Activated naive CD4-positive, alpha-beta T cell treated with anti-CD3 and anti-CD28 coated beads, Interleukin-2, amount 50 U/mL, for 16 hours (primary cell): ENCODE data around the gene STX7.

Experiments used
- DNase-seq: peaks from one replicate; pipeline ENCODE4 v3.0.0-alpha.2; 2020

STX7 gene

DNA sequence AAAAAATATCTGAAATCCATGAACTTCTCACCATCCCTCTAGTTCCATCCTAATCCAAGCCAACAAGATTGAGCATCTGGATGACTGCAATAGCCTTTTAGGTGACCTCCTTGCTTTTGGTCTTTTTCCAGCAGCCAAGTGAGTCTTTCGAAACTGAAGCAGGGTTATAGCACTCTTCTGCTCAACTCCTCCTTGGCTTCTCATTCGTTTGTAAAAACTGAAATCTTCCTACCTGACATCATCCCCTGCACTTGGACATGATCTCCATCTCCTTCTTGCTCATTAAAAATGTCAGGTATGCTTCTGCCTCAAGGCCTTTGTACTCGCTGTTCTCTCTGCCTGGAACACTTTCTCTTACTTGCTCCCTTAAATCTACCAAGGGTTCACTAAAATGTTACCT lies 46.0 kb downstream of the STX7 start:
- DNase-seq: no peak

DNA sequence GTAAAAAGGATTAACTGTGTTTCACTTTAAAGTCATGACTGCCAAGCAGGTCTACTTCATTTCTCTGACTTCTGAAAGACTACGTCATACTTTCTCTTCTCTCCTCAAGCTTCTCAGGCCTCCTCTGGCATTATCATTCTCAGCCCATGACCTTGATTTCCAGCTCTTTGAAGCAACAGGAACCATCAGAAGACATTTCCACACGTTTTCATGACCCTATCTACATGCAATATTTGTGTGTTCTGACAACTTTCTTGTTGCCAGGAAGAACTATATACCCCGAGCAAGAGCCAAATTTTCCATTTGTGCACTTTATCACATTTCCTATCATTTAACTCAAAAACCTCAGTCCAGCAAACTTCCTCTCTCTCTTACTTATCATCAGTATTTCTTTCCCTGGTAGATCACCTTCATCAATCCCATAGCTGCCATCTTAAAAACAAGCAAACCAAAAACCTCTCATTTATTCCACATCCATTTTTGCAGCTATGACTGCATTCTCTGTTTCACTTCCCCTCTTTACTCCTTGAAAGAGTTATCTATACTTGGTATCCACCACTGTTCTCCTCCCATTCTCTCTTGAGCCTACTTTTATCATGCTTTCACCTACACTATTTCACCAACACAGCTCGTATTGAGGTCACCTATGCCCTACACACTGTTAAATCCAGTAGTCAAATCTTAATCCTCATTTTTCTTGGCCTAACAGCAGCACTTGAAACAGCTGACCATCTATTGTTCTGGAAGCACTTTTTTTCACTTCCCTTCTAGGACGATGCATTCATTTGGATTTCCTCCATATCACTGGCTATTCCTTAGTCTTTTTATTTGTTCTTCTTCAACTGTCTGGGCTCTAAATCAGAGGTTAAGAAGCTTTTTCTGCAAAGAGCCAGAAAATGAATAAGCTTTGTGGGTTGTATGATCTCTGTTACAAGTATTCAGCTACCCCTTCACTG lies 47.1 kb downstream of the STX7 start:
- no peak for DNase-seq

DNA sequence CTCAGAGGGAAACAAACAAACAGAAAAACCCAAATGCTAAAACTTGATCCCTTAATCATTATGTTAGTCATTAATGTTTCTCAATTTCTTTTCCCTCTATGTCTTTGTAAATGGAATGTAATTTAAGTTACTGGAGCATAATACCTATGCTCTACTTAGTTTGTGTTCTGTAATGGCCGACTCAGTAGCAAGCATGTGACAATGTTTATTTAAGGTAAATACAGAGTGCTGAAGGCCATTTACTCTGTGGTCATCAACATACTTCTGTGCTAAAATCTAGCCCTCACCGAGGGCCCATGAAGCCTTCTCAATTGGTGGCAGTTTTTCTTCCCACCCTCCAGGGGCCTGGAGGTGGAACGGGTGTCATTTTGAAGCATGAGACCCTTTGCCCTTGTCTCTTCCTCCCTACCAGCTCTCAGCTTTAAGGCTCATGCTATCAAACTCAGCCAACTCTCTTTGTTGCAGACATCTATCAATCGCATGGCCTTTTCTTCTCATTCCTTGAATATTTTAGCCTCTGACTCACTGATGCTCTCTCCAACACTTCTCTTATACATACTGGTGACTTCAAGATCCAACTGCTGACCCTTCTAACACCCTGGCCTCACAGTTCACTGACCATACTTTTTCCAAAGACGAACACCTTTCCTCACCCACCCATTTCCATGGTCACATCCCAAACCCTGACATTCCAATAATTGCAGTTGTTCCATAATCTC lies 48.2 kb downstream of the STX7 start:
- no peak for DNase-seq

DNA sequence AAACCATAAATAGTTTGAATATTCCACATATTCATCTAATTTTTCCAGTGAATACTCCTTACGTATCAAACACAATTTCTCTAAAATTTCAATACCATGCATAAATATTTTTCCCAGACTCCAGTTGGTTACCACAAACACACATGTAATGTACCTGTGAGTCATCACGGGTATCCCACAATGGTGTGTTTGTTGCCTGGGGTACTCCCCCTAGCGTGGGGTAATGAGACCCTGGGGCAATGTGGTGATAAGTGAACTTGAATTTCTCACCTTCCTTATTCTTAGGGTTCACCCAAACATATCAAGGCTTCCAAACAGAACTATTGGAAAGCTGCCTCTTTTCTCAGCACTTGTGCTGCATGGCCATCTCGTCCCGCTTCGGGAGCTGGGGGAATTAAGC lies 51.0 kb downstream of the STX7 start:
- no peak for DNase-seq

DNA sequence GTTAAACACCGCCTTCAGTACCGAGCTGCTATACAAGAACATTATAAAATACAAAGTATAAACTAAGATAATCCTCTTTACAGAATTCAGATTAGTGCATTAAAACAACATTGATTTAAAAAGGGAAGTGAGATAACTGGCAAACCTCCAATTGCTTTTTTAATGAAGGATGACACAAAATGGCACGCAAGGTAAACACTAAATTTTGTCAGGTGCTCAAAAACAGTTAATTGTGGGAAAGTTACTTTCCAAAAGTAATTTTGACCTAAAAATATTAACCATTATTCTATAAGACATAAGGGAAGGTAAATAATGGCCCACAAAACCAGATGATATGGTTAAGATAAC lies 53.3 kb downstream of the STX7 start:
- DNase-seq: no peak

DNA sequence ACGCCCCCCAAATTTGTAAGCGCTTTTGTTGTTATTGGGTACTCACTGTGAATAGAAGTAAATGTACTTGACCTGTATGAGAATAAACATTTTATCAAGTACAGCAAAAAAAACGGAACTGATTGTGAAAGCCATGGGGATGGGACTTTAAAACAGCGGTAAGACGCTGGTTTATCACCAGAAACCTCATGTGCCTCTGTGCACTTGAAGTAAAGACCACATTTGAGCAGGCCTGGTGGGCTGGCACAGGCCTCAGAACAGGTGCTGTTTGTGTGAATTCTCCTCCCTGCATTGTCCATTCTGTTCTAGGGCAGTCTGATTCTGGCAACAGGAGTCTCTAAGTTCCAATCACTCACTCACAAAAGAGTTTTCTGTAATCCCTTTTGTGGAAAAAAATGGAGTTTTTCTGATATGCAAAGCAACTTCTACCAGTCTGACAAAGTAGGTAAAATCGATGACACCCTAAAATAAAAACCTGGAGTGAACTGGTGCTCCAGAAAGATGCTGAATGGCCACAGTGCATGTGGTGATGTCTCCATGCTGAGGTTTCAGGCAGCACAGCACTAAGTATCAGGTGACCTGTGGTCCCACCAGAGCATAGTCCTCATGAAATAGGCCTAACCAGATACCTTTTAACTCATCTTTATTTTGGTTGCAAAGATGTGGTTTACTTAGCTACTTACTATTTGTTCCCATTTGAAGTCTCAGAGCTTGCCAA lies 53.9 kb downstream of the STX7 start:
- no peak for DNase-seq

DNA sequence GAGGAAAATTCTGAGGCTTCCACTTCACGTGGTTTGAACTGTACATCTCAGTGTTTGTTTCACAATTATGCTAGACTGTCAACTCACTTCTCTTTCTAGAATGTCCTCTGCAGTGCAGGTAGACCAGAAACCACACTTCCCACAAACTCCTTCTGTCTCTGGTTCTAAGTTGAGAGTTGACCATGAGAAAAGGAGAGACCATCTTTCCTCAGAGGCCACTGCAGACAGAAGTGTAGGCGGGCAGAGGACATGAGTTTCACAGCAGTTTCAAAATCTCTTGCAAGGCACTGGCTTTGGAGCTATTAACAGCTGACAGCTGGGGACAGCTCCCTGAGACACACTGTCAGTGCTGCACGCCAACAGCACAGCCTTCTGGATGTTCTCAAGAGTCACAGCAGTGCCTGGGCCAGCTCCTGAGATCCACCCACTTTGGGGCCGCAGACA lies 56.2 kb downstream of the STX7 start:
- DNase-seq: no peak

DNA sequence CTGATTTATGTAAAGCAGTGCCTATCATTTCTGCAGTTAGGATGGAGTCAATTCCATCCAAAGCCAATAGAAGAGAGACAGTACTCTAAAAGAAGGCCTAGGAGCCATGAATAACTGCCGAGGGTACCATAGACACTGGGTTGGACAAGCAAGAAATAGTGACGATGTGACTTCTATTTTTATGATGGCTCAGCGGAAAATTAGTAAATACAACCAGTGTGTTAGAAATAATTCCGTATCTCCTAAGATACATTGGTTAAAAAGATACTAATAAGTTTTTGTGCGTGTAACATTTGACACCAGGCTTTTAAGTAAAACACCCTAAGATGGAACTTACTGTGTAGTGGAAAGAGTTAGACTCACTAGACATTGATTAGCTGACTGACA lies 66.1 kb downstream of the STX7 start:
- DNase-seq: no peak

DNA sequence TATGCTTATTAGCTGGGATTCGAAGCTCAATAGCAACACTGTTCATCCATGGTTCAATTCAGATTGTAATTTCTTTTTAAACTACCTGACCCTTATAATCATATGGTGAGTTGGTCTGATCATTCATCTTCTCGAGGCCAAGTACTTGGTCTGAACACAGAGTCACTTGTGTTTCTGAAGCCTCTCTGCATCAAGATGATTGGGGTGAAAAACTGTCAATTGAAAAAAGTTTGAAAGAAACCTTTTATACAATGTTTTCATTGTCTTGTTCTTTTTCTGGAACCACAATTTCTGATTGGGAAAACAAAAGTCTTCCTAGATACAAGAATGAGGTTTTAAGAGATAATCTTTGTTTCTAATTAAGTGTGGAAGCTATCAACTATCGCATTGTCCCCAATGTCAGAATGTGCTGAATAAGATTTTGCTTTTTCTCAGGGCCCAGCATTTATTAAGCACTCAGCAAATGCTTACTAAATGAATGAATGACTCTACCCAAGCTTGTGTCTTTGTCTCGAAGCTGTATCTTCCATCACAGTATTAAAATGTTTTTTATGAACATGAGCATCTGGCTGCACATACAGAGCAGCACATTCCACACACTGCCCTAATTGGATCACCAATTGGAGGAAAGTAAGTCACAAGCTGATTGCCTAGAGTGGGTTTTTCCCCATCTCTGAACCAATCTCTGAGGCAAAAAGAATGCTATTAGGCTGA lies 66.6 kb downstream of the STX7 start:
- no peak for DNase-seq

DNA sequence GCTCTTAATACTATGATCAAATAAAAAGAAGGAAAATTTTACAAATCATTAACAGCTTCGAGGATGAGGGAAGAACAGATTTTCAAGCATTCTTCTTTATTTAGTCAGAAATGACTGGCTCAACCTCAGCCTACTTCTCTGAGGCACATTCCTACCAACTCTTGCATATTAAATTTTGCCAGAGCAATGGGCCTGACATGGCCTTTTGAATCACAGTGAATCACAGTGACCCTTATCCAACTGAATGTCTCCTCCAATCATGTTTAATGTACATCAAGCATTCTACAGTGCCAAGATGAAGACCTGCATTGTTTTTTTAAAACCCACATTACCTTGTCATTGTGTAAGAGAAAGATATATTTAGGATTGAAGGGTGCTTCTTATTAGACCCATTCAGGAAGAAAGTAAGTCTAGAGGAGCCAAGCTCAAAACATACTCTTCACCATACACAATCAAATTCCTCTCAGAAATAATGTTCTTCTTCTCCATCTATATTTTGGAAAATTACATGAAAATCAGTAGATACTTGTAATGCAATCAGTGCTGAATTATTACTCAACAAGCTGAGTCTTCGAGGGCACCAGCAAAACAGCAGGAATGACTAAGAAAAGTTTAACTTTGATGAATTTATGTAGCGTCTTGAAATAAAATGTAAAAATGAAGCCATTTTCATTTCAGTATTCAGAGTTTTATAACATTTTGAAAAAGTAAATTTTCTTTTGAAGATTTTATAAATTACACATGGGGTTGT lies 67.5 kb downstream of the STX7 start:
- no peak for DNase-seq

DNA sequence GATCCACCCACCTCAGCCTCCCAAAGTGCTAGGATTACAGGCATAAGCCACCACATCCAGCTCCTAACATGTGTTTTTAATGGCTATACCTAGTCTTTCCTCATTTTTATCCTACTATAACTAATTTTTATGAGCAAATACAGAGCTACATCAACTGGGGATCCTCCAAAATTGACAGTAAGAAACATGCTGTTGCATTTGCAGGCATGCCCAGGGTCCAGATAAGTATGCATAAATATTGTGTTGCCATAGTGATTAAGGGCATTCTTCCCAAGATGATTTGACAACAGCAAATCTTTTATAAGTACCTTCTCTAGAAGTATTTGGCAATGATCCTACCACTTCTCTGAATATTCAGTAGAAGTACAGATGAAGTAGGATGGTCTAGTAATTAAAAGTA lies 69.7 kb downstream of the STX7 start:
- DNase-seq: no peak

DNA sequence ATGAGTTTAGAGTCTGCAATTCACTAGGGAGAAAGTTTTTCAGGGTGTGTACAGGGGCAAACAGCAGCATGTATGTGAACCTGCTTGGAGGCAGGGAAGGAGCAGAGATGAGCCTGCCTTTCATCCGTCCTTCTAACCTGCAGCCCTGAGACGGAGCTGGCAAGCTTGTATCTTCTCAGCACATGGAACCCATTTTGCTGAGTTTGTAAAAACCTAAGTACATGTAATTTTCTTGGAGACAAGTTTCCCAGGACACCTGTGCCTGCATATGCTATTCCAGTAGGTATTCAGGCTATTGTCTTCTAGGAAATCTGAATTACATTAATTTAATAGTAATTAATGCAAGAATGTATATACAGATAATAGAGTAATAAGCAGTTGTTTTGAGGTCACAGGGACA lies 82.8 kb downstream of the STX7 start:
- DNase-seq: no peak

DNA sequence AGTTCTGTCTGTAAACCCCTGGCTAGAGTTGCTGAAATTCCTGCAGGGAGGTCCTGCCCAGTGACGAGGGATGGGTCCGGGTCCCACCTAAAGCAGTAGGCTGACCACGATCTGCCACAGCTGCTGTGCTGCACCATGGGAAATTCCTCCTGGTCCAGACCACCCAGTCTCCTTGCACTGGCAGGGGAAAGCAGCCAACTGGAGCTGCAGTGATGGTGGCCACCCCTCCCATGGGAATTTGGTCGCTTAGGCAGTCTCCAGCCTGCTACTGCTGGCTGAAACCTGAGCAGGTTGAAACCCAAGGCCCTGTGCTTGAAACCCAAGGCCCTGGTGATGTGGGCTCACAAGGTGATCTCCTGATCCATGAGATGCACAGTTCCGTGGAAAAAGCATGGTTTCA lies 87.7 kb downstream of the STX7 start:
- no peak for DNase-seq

DNA sequence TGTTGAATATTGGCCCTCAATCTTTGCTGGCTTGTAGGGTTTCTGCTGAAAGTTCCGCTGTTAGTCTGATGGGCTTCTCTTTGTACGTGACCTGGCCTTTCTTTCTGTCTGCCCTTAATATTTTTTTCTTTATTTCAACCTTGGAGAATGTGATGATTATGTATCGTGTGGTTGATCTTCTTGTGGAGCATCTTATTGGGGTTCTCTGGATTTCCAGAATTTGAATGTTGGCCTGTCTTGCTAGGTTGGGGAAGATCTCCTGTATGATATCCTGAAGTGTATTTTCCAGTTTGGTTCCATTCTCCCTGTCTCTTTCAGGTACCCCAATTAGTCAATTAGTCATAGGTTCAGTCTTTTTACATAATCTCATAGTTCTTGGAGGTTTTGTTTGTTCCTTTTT lies 89.1 kb downstream of the STX7 start:
- no peak for DNase-seq

DNA sequence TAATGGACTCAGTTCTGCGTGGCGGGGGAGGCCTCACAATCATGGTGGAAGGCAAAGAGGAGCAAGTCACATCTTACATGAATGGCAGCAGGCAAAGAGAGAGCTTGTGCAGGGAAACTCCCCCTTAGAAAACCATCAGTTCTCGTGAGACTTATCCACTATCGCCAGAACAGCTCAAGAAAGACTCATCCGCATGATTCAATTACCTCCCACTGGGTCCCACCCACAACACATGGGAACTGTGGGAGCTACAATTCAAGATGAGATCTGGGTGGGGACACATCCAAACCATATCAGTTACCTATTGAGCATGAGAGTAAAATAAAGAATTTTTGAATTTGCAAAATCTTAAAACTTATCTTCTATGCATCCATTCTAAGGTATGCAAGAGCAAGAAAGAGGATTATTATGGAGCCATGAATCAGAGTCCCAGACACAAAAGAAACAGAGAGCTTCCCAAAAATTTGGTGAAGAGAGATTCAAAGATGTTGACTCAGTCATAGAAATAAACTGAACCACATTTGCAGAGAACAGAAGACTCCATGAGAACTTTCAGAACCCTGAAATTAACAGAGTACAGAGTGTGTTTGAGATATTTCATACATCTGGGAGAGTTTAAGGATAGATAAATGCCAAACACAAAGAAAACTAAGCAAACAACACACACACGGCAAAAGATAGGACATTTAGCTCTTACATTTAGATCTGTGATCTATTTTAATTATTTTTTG lies 94.5 kb downstream of the STX7 start:
- no peak for DNase-seq

DNA sequence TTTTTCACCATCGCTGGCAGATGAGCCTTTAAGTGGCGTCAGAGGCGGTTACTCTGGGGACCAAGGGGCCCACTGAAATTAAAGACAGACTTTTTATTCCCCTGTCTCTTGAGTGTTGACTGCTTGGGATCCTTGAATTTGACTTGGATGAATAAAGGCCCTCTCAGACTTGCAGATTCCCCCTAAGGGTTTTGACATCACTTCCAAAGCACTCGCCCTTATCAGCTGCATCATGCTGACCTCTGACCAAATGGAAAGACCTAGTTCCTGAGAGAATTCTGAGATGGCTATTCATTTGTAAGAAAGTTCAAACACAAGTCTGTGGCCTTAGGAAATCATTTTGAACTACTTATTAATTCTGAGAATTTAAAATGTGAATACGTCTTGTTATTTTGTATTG lies 98.2 kb downstream of the STX7 start:
- DNase-seq: no peak

DNA sequence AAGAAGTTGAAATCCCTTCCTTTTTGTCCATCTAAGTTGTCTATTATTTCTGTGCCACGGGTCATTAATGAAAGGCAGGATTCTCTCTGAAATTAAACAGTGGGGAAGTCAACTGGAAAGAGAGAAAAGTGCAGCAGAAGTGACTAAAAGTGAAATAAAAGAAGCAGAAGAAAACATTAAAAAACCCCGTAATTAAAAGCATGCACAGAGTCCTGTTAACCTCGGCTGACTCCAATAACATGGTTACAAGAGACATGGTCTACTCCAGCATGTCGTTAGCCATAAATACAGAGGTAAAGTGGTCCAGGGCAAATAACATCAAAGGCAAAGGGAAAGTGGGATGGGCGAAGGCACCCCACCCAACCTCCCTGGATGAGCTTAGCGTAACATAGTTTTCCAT lies 98.6 kb downstream of the STX7 start:
- no peak for DNase-seq

DNA sequence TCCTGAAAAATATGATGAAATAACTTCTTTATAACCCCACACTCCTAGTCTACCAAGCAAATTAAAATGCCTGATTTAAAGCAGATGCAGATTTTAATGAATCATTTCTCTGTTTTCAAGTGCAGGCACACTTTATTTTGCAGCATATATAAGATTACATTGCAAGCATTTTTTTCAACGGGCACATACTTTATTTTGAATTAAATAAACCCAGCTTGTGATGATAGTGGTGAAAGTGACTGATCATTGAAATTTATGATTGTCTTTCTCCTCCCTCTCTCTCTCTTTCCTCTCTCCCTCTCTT lies 99.5 kb downstream of the STX7 start:
- DNase-seq: no peak

DNA sequence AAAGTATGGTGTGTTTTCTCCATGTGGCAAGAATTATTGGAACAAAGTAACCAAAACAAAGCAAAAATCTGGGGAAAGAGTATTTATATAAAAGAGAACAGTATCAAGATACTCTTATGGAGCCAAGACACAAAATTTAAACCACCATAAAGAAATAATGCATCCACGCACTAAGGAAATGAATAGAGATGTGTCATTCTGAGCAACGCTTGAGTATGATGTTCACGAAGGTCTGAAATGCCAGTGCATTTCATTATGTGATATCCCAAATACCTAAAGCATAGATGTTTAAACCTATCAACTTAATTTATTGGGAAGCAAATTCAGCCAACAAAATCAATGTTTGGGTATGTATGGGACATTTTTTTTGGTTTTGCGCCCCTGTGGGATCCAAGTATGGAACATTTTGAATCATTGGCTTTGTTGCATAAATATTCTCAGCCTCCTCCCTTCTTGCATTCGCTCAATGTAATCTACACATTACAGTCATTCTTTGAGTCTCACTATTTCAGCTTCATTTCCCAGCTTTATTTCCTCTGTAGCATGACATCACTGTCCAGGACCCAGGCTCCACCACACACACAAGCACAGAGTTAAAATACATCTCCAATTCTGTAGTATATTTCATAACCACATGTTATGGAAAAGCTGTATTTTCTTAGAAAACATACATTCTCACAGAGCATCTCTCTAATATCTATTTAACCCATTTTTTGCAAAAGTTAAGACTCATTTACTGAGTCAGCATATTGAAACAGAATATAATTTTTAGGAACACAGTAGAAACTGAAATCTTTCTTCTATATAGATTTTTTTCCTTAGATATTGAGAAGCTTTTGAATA lies 100.0 kb downstream of the STX7 start:
- no peak for DNase-seq

DNA sequence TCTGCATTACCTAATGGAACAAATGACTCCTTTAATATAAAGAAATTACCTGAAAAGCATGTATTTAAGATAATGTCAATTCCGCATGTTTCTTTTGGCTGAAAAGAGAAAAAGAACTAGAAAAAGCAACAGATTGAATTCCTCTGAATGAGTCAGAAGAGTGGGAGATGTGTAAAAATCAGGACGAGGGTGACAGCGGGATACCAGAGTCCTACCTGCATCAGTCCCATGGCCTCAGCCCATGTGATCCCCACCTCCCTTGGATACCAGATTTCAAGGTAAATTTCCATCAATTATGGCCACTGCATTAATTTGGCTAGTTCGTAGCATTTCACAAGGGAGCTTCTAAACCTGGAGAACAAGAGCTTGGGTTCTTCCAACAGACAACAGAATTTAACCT lies 101.6 kb downstream of the STX7 start:
- no peak for DNase-seq

DNA sequence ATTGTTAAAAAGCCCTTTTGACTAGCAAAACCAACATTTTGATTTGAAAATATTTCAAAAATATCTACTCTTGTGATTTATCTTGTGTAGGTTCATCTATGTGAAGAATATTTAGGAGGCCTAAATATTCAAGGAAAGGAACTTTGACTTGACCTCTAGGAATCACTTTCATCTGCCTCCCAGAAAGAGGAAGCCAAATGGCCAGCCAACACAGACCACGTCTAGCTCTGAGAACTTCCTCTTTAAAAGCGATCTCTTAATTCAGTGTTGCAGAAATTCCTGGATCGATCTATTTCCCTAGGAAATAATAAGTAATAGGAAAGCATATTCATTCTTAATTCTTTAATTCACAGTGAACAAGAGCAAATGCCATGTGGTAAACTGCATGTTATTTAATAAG lies 102.1 kb downstream of the STX7 start:
- no peak for DNase-seq
